ENCODE measurements around the gene TNNC1.

DNA sequence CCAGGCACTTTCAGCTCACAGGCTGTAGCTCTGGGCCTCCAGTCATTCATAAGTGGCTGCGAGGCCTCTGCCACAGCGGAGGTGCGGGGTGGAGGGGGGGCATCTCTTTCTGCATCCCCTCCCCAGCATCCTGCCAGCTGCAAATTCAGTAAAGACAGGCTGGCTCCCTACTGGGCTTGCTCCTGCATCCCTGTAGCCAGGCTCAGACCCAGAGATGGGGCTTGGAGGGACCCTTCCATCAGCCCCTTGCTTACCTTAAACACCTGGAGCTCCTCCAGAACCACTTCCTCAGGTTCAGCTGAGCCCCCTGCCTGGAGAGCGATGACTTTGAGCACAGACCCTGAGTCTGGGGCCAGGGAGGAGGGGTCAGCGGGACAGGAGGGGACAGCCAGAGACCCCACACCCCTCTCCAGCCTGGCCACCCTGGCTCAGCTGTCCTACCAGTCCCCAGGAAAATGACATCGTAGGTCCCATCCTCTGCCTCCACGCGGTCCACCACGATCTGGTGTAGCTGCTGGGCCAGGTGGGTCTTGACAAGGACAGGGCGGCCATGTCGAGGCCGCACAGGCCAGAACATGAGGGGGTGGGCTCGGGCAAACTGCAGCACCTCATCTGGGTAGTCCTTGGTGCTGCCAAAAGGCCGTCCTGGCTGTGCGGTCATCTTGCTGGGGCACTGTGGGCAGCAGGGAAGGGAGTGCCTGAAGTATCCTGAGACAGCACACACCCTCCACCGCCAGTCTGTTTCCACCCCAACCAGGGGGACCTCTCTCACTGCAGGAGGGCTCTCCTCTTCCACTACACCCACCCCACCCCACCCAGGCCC, 14.2 kb downstream of the TNNC1 start:
- TF ChIP-seq OSR1 (CRISPR knock-in tag; IDR thresholded peaks at IDR 0.05) (no peak), PPARA (CRISPR knock-in tag; IDR thresholded peaks at IDR 0.05; ENCODE audit: borderline replicate concordance) (no peak), ZNF8 (CRISPR knock-in tag; IDR thresholded peaks at IDR 0.05) (no peak), ARNTL (CRISPR knock-in tag; IDR thresholded peaks at IDR 0.05; ENCODE audit: borderline replicate concordance, low read depth) (no peak), ZFP3 (CRISPR knock-in tag; IDR thresholded peaks at IDR 0.05) (no peak), ISL1 (CRISPR knock-in tag; IDR thresholded peaks at IDR 0.05) (no peak), ZC3H10 (CRISPR knock-in tag; IDR thresholded peaks at IDR 0.05) (no peak), GLIS3 (CRISPR knock-in tag; IDR thresholded peaks at IDR 0.05) (no peak), ZFP30 (CRISPR knock-in tag; IDR thresholded peaks at IDR 0.05) (no peak), ZNF565 (CRISPR knock-in tag; conservative IDR thresholded peaks at IDR 0.05; ENCODE audit: low read depth) (no peak)
- TF ChIP-seq, protein P1, sequence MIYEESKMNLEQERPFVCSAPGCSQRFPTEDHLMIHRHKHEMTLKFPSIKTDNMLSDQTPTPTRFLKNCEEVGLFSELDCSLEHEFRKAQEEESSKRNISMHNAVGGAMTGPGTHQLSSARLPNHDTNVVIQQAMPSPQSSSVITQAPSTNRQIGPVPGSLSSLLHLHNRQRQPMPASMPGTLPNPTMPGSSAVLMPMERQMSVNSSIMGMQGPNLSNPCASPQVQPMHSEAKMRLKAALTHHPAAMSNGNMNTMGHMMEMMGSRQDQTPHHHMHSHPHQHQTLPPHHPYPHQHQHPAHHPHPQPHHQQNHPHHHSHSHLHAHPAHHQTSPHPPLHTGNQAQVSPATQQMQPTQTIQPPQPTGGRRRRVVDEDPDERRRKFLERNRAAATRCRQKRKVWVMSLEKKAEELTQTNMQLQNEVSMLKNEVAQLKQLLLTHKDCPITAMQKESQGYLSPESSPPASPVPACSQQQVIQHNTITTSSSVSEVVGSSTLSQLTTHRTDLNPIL (CRISPR knock-in tag; IDR thresholded peaks at IDR 0.05; ENCODE audit: low read depth): no peak
- TF ChIP-seq, protein P2, sequence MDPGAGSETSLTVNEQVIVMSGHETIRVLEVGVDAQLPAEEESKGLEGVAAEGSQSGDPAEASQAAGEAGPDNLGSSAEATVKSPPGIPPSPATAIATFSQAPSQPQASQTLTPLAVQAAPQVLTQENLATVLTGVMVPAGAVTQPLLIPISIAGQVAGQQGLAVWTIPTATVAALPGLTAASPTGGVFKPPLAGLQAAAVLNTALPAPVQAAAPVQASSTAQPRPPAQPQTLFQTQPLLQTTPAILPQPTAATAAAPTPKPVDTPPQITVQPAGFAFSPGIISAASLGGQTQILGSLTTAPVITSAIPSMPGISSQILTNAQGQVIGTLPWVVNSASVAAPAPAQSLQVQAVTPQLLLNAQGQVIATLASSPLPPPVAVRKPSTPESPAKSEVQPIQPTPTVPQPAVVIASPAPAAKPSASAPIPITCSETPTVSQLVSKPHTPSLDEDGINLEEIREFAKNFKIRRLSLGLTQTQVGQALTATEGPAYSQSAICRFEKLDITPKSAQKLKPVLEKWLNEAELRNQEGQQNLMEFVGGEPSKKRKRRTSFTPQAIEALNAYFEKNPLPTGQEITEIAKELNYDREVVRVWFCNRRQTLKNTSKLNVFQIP (CRISPR knock-in tag; IDR thresholded peaks at IDR 0.05; ENCODE audit: borderline replicate concordance, low read depth): no peak
- TF ChIP-seq, protein P3, sequence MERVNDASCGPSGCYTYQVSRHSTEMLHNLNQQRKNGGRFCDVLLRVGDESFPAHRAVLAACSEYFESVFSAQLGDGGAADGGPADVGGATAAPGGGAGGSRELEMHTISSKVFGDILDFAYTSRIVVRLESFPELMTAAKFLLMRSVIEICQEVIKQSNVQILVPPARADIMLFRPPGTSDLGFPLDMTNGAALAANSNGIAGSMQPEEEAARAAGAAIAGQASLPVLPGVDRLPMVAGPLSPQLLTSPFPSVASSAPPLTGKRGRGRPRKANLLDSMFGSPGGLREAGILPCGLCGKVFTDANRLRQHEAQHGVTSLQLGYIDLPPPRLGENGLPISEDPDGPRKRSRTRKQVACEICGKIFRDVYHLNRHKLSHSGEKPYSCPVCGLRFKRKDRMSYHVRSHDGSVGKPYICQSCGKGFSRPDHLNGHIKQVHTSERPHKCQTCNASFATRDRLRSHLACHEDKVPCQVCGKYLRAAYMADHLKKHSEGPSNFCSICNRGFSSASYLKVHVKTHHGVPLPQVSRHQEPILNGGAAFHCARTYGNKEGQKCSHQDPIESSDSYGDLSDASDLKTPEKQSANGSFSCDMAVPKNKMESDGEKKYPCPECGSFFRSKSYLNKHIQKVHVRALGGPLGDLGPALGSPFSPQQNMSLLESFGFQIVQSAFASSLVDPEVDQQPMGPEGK (CRISPR knock-in tag; IDR thresholded peaks at IDR 0.05; ENCODE audit: borderline replicate concordance): no peak
- TF ChIP-seq, protein P4, sequence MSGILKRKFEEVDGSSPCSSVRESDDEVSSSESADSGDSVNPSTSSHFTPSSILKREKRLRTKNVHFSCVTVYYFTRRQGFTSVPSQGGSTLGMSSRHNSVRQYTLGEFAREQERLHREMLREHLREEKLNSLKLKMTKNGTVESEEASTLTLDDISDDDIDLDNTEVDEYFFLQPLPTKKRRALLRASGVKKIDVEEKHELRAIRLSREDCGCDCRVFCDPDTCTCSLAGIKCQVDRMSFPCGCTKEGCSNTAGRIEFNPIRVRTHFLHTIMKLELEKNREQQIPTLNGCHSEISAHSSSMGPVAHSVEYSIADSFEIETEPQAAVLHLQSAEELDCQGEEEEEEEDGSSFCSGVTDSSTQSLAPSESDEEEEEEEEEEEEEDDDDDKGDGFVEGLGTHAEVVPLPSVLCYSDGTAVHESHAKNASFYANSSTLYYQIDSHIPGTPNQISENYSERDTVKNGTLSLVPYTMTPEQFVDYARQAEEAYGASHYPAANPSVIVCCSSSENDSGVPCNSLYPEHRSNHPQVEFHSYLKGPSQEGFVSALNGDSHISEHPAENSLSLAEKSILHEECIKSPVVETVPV (CRISPR knock-in tag; IDR thresholded peaks at IDR 0.05): no peak
